OCI-LY7 (cell line): ENCODE measurements around the gene SRPK2. TPM values are rescaled to one million over a fixed set of nuclear protein-coding genes. Genes with fewer than 3 reads are reported as not detected.
"Not testable (repeated sequence)": the region's sequence is repeated elsewhere in the genome, so short reads cannot be mapped to it uniquely, and the experiment has no call there.

Experiments
- BruUV-seq: library from RNA; stranded (reverse); fragments of 400-500 nt; replicated peaks from 2 replicates; lab custom pipeline; 2021; lab: Mats Ljungman, UMichigan
- CTCF ChIA-PET: fragments of 300-600 bp; sonication (Branson Sonifier 250); formaldehyde crosslinking; loops from one replicate; lab custom pipeline; 2022; ENCODE audit warnings: antibody characterized with exemption; ENCODE audit not compliant: unreplicated experiment; lab: Charles Lee
- POLR2A ChIA-PET: fragments of 300-600 bp; sonication (Branson Sonifier 250); formaldehyde crosslinking; loops from one replicate; lab custom pipeline; 2022; ENCODE audit warnings: antibody characterized with exemption; lab: Charles Lee
- DNase-seq: peaks from one replicate; pipeline ENCODE4 v3.0.0-alpha.2; 2015; ENCODE audit warnings: low spot score
- H2AFZ ChIP-seq: fragments of 200-600 bp; sonication (generic), shearing (Covaris generic); 2 replicates; pipeline ENCODE4 v1.6.1; 2014; ENCODE audit warnings: mild to moderate bottlenecking, antibody characterized with exemption, low read length, moderate library complexity
- H3K27ac ChIP-seq: fragments of 200-600 bp; sonication (generic); 2 replicates; pipeline ENCODE4 v1.5.1; 2014; ENCODE audit warnings: mixed run types, low read depth, mild to moderate bottlenecking, moderate library complexity, low read length, inconsistent platforms; ENCODE audit not compliant: poor library complexity, severe bottlenecking
- H3K36me3 ChIP-seq: fragments of 200-600 bp; sonication (generic); 2 replicates; pipeline ENCODE4 v1.6.1; 2014; ENCODE audit warnings: mild to moderate bottlenecking, antibody characterized with exemption, low read length, moderate library complexity, mixed read lengths; ENCODE audit not compliant: insufficient read depth
- H3K4me1 ChIP-seq: fragments of 200-600 bp; sonication (generic); 2 replicates; pipeline ENCODE4 v1.5.1; 2014; ENCODE audit warnings: mild to moderate bottlenecking, low read length; ENCODE audit not compliant: insufficient read depth, poor library complexity, severe bottlenecking
- H3K4me2 ChIP-seq: fragments of 200-600 bp; sonication (generic); 2 replicates; pipeline ENCODE4 v1.6.1; 2014; ENCODE audit warnings: mild to moderate bottlenecking, low read length
- H3K4me3 ChIP-seq: fragments of 200-600 bp; sonication (generic); 2 replicates; pipeline ENCODE4 v1.5.1; 2014; ENCODE audit warnings: mild to moderate bottlenecking, low read depth, low read length; ENCODE audit not compliant: poor library complexity, severe bottlenecking
- H3K79me2 ChIP-seq: fragments of 200-600 bp; sonication (generic); 2 replicates; pipeline ENCODE4 v1.6.1; 2016; ENCODE audit warnings: low read depth, mild to moderate bottlenecking, low read length, moderate library complexity, mixed read lengths; ENCODE audit not compliant: insufficient read depth
- H3K9me2 ChIP-seq: fragments of 200-600 bp; sonication (generic); 2 replicates; pipeline ENCODE4 v1.6.1; 2016; ENCODE audit warnings: mild to moderate bottlenecking, low read length, mixed read lengths; ENCODE audit not compliant: insufficient read depth
- H3K9me3 ChIP-seq: fragments of 200-600 bp; sonication (generic); 2 replicates; pipeline ENCODE4 v1.6.1; 2014; ENCODE audit warnings: mild to moderate bottlenecking, mixed run types, low read length, mixed read lengths
- H4K20me1 ChIP-seq: fragments of 200-600 bp; sonication (generic); 2 replicates; pipeline ENCODE4 v1.6.1; 2014; ENCODE audit warnings: mild to moderate bottlenecking, antibody characterized with exemption, low read length, moderate library complexity, mixed read lengths; ENCODE audit not compliant: insufficient read depth
- CTCF ChIP-seq: fragments of 200-600 bp; sonication (generic); conservative IDR thresholded peaks from 2 replicates; pipeline ENCODE4 v1.5.1; 2014; ENCODE audit warnings: mild to moderate bottlenecking, antibody characterized with exemption, low read length, moderate library complexity, mixed read lengths
- EZH2phosphoT487 ChIP-seq: fragments of 200-600 bp; sonication (generic); IDR thresholded peaks from 2 replicates; pipeline ENCODE4 v1.6.1; 2018; ENCODE audit warnings: low read depth, borderline replicate concordance, mild to moderate bottlenecking, mixed run types, antibody characterized with exemption, low read length, moderate library complexity, mixed read lengths
- intact Hi-C: fragments of 100-400 bp; cut with micrococcal nuclease; formaldehyde crosslinking; loops from one replicate; pipeline ENCODE4 v1.10.0; 2022; ENCODE audit not compliant: unreplicated experiment
- total RNA-seq, 2 experiments: library from RNA; depleted of rRNA in 1 of 2; stranded (reverse); fragments of >200 nt in 1 of 2; shearing (Covaris generic) in 1 of 2; gene quantifications; 2 replicates each; pipeline ENCODE4 v1.2.3, GENCODE V29; 2014 to 2022

Gene SRPK2
- total RNA-seq, 2 experiments from 2014 or later: 22.1 to 26.8 TPM

GRCh38 chr7:105337529-105337928, 51.2 kb downstream of the SRPK2 start:
- ChIA-PET POLR2A (interaction anchor here (0.6 kb wide), 1 partner anchor 407 kb away, joined by 3 read pairs; no protein-coding TSS in a partner anchor), CTCF (no interaction called here)
- H3K4me2 ChIP-seq: no peak overlapping the region
- no peak overlapping the region for H2AFZ ChIP-seq
- H3K36me3 ChIP-seq: no peaks in the 10 kb centered on the region
- 0 out of 2 replicates have a peak, but pooled peaks cover 3% of the 10 kb centered on the region for H4K20me1 ChIP-seq
- no peaks in the 10 kb centered on the region for H3K9me3 ChIP-seq
- intact Hi-C loops: loop anchor here (2.0 to 5.0 kb wide), 3 partner anchors 185 to 415 kb away; no protein-coding TSS in a partner anchor
- no peaks in the 10 kb centered on the region for H3K9me2 ChIP-seq
- DNase-seq: no peak
- H3K79me2 ChIP-seq: no peaks in the 10 kb centered on the region
- no TSS peak for BruUV-seq
- no peak overlapping the region for H3K27ac ChIP-seq
- no peak for TF ChIP-seq CTCF
- no peak for TF ChIP-seq EZH2phosphoT487
- H3K4me3 ChIP-seq: no peak overlapping the region
- no peaks in the 10 kb centered on the region for H3K4me1 ChIP-seq

- TF ChIP-seq EZH2phosphoT487 (no peak), CTCF (peak; percentile 76)
- no TSS peak for BruUV-seq
- Histone ChIP-seq H4K20me1 (0 out of 2 replicates have a peak, but pooled peaks cover 3% of the 10 kb centered on the region), H3K36me3 (no peaks in the 10 kb centered on the region), H3K4me2 (no peak overlapping the region), H3K9me2 (no peaks in the 10 kb centered on the region), H3K79me2 (no peaks in the 10 kb centered on the region), H3K4me1 (no peaks in the 10 kb centered on the region), H3K4me3 (no peak overlapping the region), H3K9me3 (no peaks in the 10 kb centered on the region), H2AFZ (no peak overlapping the region), H3K27ac (no peak overlapping the region)
- DNase-seq: peak; percentile 10
- POLR2A ChIA-PET: no interaction called here
- intact Hi-C loops: loop anchor here (2.0 to 5.0 kb wide), 3 partner anchors 184 to 413 kb away; no protein-coding TSS in a partner anchor
- CTCF ChIA-PET: no interaction called here
These were observed 52.7 kb downstream of the SRPK2 start for GRCh38 chr7:105336009-105336408.

GRCh38 chr7:105332661-105333060, 56.1 kb downstream of the SRPK2 start:
- H3K9me2 ChIP-seq, BruUV-seq, H3K4me2 ChIP-seq, H3K79me2 ChIP-seq, DNase-seq, H3K4me3 ChIP-seq, H2AFZ ChIP-seq, H3K36me3 ChIP-seq, H3K4me1 ChIP-seq, H4K20me1 ChIP-seq, H3K9me3 ChIP-seq, H3K27ac ChIP-seq, CTCF ChIA-PET, intact Hi-C loops, POLR2A ChIA-PET: not testable (repeated sequence)
